ENCODE results near the gene ENTHD1.

Gene ENTHD1

DNA sequence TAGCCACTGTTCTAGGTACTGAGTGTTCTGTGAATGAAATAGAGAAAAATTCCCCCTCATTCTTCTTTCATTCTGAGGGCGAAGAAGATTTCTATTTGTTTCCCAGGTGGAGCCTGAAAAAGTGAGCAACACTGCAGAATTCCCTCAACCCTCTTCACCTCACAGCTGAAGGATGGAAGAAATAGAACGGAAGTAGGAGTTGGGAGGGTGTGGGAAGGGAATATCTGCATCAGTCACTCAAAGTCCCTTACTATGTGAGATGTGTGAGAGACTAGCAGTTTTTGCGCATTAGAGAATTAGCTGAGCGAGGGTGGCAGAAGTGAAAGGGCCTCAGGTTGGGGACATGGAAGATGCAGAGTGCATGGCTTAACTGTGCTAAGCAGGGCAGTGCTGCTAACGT lies 88.4 kb downstream of the ENTHD1 start:
- H3K27ac ChIP-seq (ENCODE audit: low read depth, low read length), result no peak overlapping the region
- H3K4me3 ChIP-seq (ENCODE audit: low read depth in 1 of 2, low read length in 2 of 2), result no peak overlapping the region
- no peaks in the 10 kb centered on the region for H3K27me3 ChIP-seq (ENCODE audit: control insufficient read depth in 1 of 2, insufficient read depth in 2 of 2, low read length in 2 of 2)
- H3K36me3 ChIP-seq (ENCODE audit: insufficient read depth, low read length), result no peaks in the 10 kb centered on the region
- no peaks in the 10 kb centered on the region for H3K4me1 ChIP-seq (ENCODE audit: insufficient read depth, low read length)
- no peak overlapping the region for H3K9ac ChIP-seq (ENCODE audit: low read length)
- H3K9me3 ChIP-seq (ENCODE audit: low read length), result no peaks in the 10 kb centered on the region

DNA sequence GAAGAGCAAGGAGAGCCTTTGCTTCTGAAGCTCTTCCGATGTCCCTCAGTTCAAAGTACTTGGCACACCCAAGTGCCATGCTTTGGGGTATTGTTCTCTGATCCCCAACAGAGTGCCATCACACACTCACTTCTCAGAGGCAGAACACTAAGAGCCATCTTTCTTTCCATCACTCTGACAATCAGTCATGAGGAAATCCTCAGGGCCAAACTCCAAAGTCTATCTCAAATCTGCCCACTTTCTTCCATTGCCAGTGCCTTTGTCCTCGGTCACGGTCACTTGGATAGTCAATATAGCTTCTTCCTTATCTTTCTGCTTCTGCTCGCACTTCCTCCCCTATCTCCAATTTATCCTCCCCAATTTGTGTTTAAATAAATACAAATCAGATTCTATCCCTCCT lies 90.9 kb downstream of the ENTHD1 start:
- Histone ChIP-seq H3K36me3 (ENCODE audit: insufficient read depth, low read length) (no peaks in the 10 kb centered on the region), H3K9ac (ENCODE audit: low read length) (no peak overlapping the region), H3K4me3 (ENCODE audit: low read depth in 1 of 2, low read length in 2 of 2) (no peak overlapping the region), H3K4me1 (ENCODE audit: insufficient read depth, low read length) (no peaks in the 10 kb centered on the region), H3K27ac (ENCODE audit: low read depth, low read length) (no peak overlapping the region), H3K9me3 (ENCODE audit: low read length) (peaks cover 6% of the 10 kb centered on the region), H3K27me3 (ENCODE audit: control insufficient read depth in 1 of 2, insufficient read depth in 2 of 2, low read length in 2 of 2) (no peaks in the 10 kb centered on the region)

DNA sequence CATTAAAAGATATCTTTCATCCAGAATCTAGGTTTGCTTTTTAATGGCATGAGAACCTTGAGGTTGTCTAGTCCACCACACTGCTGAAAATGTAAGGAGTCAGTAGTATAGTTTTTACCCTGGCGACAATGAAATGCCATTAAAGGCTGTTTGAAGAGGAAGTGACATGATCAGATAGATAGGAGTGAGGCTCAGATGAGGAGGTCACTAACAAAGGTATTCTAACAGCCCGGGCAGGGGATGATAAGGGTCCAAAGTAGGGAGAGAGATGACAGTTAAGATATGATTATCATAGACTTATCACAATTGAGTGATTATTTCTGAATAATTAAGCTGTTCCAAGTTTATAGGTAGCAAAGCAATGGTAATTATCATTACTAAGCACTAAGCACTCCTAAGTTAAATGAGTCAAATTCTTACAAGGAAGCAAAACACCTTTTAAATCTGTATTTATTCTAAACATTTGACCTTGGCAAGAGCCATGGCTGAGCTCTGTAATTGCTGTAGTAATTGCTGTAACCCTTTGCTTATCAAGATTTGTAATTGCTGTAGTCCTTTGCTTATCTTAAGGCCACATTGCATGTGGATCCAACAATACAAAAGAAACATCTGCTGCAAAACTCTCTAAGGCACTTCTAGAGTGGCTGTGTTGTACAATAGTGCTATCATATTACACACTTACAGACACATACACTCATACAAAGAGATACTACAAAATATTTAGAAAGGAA lies 92.6 kb downstream of the ENTHD1 start:
- Histone ChIP-seq H3K4me3 (ENCODE audit: low read depth in 1 of 2, low read length in 2 of 2) (no peak overlapping the region), H3K27me3 (ENCODE audit: control insufficient read depth in 1 of 2, insufficient read depth in 2 of 2, low read length in 2 of 2) (no peaks in the 10 kb centered on the region), H3K27ac (ENCODE audit: low read depth, low read length) (no peak overlapping the region), H3K4me1 (ENCODE audit: insufficient read depth, low read length) (no peaks in the 10 kb centered on the region), H3K9ac (ENCODE audit: low read length) (no peak overlapping the region), H3K9me3 (ENCODE audit: low read length) (peaks cover 6% of the 10 kb centered on the region), H3K36me3 (ENCODE audit: insufficient read depth, low read length) (no peaks in the 10 kb centered on the region)

GRCh38 chr22:39797528-39798147 lies 95.9 kb downstream of the ENTHD1 start:
- Histone ChIP-seq H3K27ac (ENCODE audit: low read depth, low read length) (no peak overlapping the region), H3K9ac (ENCODE audit: low read length) (no peak overlapping the region), H3K27me3 (ENCODE audit: control insufficient read depth in 1 of 2, insufficient read depth in 2 of 2, low read length in 2 of 2) (no peaks in the 10 kb centered on the region), H3K4me1 (ENCODE audit: insufficient read depth, low read length) (no peaks in the 10 kb centered on the region), H3K9me3 (ENCODE audit: low read length) (peaks cover 6% of the 10 kb centered on the region), H3K4me3 (ENCODE audit: low read depth in 1 of 2, low read length in 2 of 2) (no peak overlapping the region), H3K36me3 (ENCODE audit: insufficient read depth, low read length) (no peaks in the 10 kb centered on the region)

- Histone ChIP-seq H3K36me3 (ENCODE audit: insufficient read depth, low read length) (no peaks in the 10 kb centered on the region), H3K4me3 (ENCODE audit: low read depth in 1 of 2, low read length in 2 of 2) (no peak overlapping the region), H3K9ac (ENCODE audit: low read length) (no peak overlapping the region), H3K27me3 (ENCODE audit: control insufficient read depth in 1 of 2, insufficient read depth in 2 of 2, low read length in 2 of 2) (no peaks in the 10 kb centered on the region), H3K9me3 (ENCODE audit: low read length) (no peaks in the 10 kb centered on the region), H3K4me1 (ENCODE audit: insufficient read depth, low read length) (no peaks in the 10 kb centered on the region), H3K27ac (ENCODE audit: low read depth, low read length) (no peak overlapping the region)
These were observed 103.8 kb downstream of the ENTHD1 start for GRCh38 chr22:39789788-39790187.

GRCh38 chr22:39785232-39785631 lies 108.3 kb downstream of the ENTHD1 start:
- no peaks in the 10 kb centered on the region for H3K4me1 ChIP-seq (ENCODE audit: insufficient read depth, low read length)
- no peaks in the 10 kb centered on the region for H3K36me3 ChIP-seq (ENCODE audit: insufficient read depth, low read length)
- no peaks in the 10 kb centered on the region for H3K27me3 ChIP-seq (ENCODE audit: control insufficient read depth in 1 of 2, insufficient read depth in 2 of 2, low read length in 2 of 2)
- H3K27ac ChIP-seq (ENCODE audit: low read depth, low read length), result no peak overlapping the region
- H3K9me3 ChIP-seq (ENCODE audit: low read length), result no peaks in the 10 kb centered on the region
- no peak overlapping the region for H3K9ac ChIP-seq (ENCODE audit: low read length)
- H3K4me3 ChIP-seq (ENCODE audit: low read depth in 1 of 2, low read length in 2 of 2), result no peak overlapping the region

- Histone ChIP-seq H3K36me3 (ENCODE audit: insufficient read depth, low read length) (no peaks in the 10 kb centered on the region), H3K27me3 (ENCODE audit: control insufficient read depth in 1 of 2, insufficient read depth in 2 of 2, low read length in 2 of 2) (no peaks in the 10 kb centered on the region), H3K4me3 (ENCODE audit: low read depth in 1 of 2, low read length in 2 of 2) (no peak overlapping the region), H3K4me1 (ENCODE audit: insufficient read depth, low read length) (no peaks in the 10 kb centered on the region), H3K9me3 (ENCODE audit: low read length) (no peaks in the 10 kb centered on the region), H3K27ac (ENCODE audit: low read depth, low read length) (no peak overlapping the region), H3K9ac (ENCODE audit: low read length) (no peak overlapping the region)
These were observed 115.7 kb downstream of the ENTHD1 start for GRCh38 chr22:39777716-39778454.

DNA sequence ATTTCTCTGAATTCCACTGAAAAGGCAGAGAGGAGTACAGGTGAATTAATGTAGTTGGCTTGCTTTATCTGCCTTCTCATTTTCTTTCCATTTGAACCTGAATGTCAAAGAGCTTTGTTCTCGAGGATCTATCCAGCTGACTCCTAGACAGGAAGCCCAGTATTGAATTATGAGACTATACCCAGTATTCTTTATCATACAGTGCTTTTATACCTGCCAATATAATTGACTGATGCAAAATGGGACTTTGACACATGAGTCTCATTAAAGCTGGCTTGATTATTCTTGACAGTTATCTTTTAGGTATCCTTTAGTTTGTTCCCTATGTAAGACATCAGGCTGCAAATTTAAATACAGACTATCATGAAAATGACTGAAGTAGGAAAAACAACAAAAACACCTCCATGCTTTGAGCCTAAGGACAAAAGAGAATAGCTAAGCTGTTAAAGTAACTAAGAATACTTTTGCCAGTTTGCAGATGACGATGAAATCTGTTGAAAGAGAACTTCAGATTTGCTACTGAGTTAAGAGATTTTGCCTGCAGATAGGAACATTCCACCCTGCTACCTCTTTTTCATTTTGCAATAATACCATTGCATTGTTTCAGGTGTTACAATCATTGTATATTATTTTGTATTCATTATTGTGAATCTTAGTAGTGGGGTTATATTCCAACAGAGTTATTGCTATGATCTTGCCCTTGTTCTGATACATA lies 117.1 kb downstream of the ENTHD1 start:
- no peaks in the 10 kb centered on the region for H3K36me3 ChIP-seq (ENCODE audit: insufficient read depth, low read length)
- no peaks in the 10 kb centered on the region for H3K27me3 ChIP-seq (ENCODE audit: control insufficient read depth in 1 of 2, insufficient read depth in 2 of 2, low read length in 2 of 2)
- peaks cover under 1% of the 10 kb centered on the region for H3K9me3 ChIP-seq (ENCODE audit: low read length)
- no peak overlapping the region for H3K9ac ChIP-seq (ENCODE audit: low read length)
- no peak overlapping the region for H3K27ac ChIP-seq (ENCODE audit: low read depth, low read length)
- no peak overlapping the region for H3K4me3 ChIP-seq (ENCODE audit: low read depth in 1 of 2, low read length in 2 of 2)
- no peaks in the 10 kb centered on the region for H3K4me1 ChIP-seq (ENCODE audit: insufficient read depth, low read length)

DNA sequence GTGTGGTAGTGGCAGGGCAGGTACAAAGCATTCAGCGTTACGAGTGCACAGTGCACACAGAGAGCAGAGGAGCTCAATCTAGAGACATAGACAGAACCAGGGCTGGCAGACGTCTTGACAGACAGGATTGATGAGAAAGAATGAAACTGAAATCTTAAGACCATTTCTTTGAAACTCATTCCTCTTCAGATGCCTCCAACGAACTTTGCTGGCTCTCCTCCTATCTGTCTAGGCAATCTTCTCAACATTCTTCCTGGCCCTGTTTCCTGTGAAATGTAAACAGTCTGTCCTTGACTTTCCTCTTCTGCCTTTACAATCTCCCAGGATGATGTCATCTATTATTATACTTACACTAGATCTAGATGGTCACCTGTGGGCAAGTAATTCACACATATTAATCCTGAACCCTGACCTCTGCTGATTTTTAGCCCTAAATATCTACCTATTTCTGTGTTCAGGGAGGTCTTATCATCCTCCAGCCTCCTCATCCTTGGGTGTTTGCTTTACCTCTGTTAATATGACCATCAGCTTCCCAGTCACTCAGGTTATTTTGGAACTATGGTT lies 119.5 kb downstream of the ENTHD1 start:
- Histone ChIP-seq H3K36me3 (ENCODE audit: insufficient read depth, low read length) (no peaks in the 10 kb centered on the region), H3K4me3 (ENCODE audit: low read depth in 1 of 2, low read length in 2 of 2) (no peak overlapping the region), H3K27me3 (ENCODE audit: control insufficient read depth in 1 of 2, insufficient read depth in 2 of 2, low read length in 2 of 2) (no peaks in the 10 kb centered on the region), H3K9ac (ENCODE audit: low read length) (no peak overlapping the region), H3K27ac (ENCODE audit: low read depth, low read length) (no peak overlapping the region), H3K9me3 (ENCODE audit: low read length) (peaks cover 5% of the 10 kb centered on the region), H3K4me1 (ENCODE audit: insufficient read depth, low read length) (no peaks in the 10 kb centered on the region)

DNA sequence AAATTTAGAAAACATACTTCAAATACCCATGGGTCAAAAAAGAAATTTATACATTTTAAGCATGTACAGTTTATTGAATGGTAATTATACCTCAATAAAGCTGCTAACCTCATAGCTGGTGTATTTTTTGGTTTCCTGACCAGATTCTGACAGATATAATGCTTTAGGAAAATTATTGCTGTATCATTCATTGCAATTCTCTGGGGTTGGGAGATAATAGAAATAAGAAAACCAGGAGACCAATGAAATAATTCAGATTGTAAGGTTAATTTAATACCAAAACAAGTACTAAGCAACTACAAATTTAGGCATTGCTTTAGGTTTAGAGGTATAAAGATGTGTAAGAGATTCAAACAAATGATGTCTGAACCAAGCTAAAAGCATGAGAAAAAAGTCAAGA lies 120.1 kb downstream of the ENTHD1 start:
- no peak overlapping the region for H3K9ac ChIP-seq (ENCODE audit: low read length)
- peaks cover 5% of the 10 kb centered on the region for H3K9me3 ChIP-seq (ENCODE audit: low read length)
- no peak overlapping the region for H3K27ac ChIP-seq (ENCODE audit: low read depth, low read length)
- no peak overlapping the region for H3K4me3 ChIP-seq (ENCODE audit: low read depth in 1 of 2, low read length in 2 of 2)
- H3K27me3 ChIP-seq (ENCODE audit: control insufficient read depth in 1 of 2, insufficient read depth in 2 of 2, low read length in 2 of 2), result no peaks in the 10 kb centered on the region
- H3K4me1 ChIP-seq (ENCODE audit: insufficient read depth, low read length), result no peaks in the 10 kb centered on the region
- H3K36me3 ChIP-seq (ENCODE audit: insufficient read depth, low read length), result no peaks in the 10 kb centered on the region

DNA sequence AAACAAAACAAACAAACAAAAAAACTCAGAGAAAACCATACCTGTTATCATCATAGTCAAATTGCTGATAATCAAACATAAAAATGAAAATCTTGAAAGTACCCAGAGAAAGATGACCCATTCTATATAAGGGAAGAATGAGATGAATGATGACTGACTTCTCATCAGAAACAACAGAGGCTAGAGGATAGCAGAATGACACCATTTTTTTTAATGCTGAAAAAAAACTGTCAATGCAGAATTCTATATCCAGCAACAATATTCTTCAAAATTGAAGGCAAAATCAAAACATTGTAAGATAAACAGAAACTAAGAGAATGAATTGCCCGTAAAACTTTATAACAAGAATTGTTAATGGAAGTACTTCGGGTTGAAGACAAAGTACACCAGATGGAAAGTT lies 122.1 kb downstream of the ENTHD1 start:
- no peaks in the 10 kb centered on the region for H3K27me3 ChIP-seq (ENCODE audit: control insufficient read depth in 1 of 2, insufficient read depth in 2 of 2, low read length in 2 of 2)
- H3K36me3 ChIP-seq (ENCODE audit: insufficient read depth, low read length), result no peaks in the 10 kb centered on the region
- H3K9me3 ChIP-seq (ENCODE audit: low read length), result peaks cover 5% of the 10 kb centered on the region
- no peak overlapping the region for H3K27ac ChIP-seq (ENCODE audit: low read depth, low read length)
- no peak overlapping the region for H3K9ac ChIP-seq (ENCODE audit: low read length)
- no peak overlapping the region for H3K4me3 ChIP-seq (ENCODE audit: low read depth in 1 of 2, low read length in 2 of 2)
- no peaks in the 10 kb centered on the region for H3K4me1 ChIP-seq (ENCODE audit: insufficient read depth, low read length)
